HG03354 (cell line): Measurements from ENCODE around the gene NPPC.
A peak's percentile ranks its signal among the peaks of the same experiment; 100 is the strongest.

Source experiments
- ATAC-seq: cut with Tn5 transposase; IDR thresholded peaks from one replicate; pipeline ENCODE4 v1.9.1; 2021; ENCODE audit warnings: mild to moderate bottlenecking; ENCODE audit not compliant: unreplicated experiment, poor library complexity, severe bottlenecking

NPPC gene

GRCh38 chr2:231936491-231936890 is 10.3 kb upstream of the NPPC start:
- ATAC-seq = no peak

- no peak for ATAC-seq
These were observed 9.6 kb upstream of the NPPC start for GRCh38 chr2:231935815-231936214.

- no peak for ATAC-seq
These were observed 9.0 kb upstream of the NPPC start for GRCh38 chr2:231935207-231935524.

GRCh38 chr2:231934441-231935206 is 8.4 kb upstream of the NPPC start:
- no peak for ATAC-seq

GRCh38 chr2:231933916-231934401 is 7.8 kb upstream of the NPPC start:
- peak; percentile 50 for ATAC-seq

GRCh38 chr2:231932985-231933915 is 7.1 kb upstream of the NPPC start:
- no peak for ATAC-seq

GRCh38 chr2:231932711-231932970 is 6.4 kb upstream of the NPPC start:
- no peak for ATAC-seq

- no peak for ATAC-seq
These were observed 5.3 kb upstream of the NPPC start for GRCh38 chr2:231931481-231931915.

- no peak for ATAC-seq
These were observed 4.5 kb upstream of the NPPC start for GRCh38 chr2:231930593-231931281.

- ATAC-seq = no peak
These were observed 3.9 kb upstream of the NPPC start for GRCh38 chr2:231929961-231930592.

- no peak for ATAC-seq
These were observed 2.9 kb upstream of the NPPC start for GRCh38 chr2:231928901-231929725.

GRCh38 chr2:231928481-231928880 is 2.3 kb upstream of the NPPC start:
- no peak for ATAC-seq

GRCh38 chr2:231927566-231927890 is 1.3 kb upstream of the NPPC start:
- no peak for ATAC-seq

- no peak for ATAC-seq
These were observed 767 bp upstream of the NPPC start for GRCh38 chr2:231926761-231927565.

GRCh38 chr2:231925303-231926179 is 655 bp downstream of the NPPC start:
- peak; percentile 55 for ATAC-seq

GRCh38 chr2:231924889-231925275 is 1.3 kb downstream of the NPPC start:
- no peak for ATAC-seq

- no peak for ATAC-seq
These were observed 2.0 kb downstream of the NPPC start for GRCh38 chr2:231923951-231924888.
